GM10248 (cell line): Measurements from ENCODE around the gene ARFGAP3.
"Not testable (repeated sequence)": the region's sequence is repeated elsewhere in the genome, so short reads cannot be mapped to it uniquely, and the experiment has no call there.

Experiments
- CTCF ChIA-PET: fragments of 300-600 bp; sonication (Branson Sonifier 250); formaldehyde crosslinking; extraction: SDS; loops from one replicate; lab custom pipeline; 2021; ENCODE audit warnings: antibody characterized with exemption; lab: Yijun Ruan, JAX
- POLR2A ChIA-PET: fragments of 350-650 bp; sonication (Branson Sonifier 250); formaldehyde crosslinking; extraction: SDS; loops from one replicate; lab custom pipeline; 2020; ENCODE audit warnings: antibody characterized with exemption; lab: Yijun Ruan, JAX
- DNase-seq: peaks from one replicate; pipeline ENCODE4 v3.0.0; 2012; ENCODE audit errors: extremely low spot score
- CTCF ChIP-seq: IDR thresholded peaks from 2 replicates; pipeline ENCODE4 v1.5.1; 2012; ENCODE audit warnings: mild to moderate bottlenecking, low read depth; ENCODE audit errors: extremely low read depth, missing control alignments, control extremely low read depth

The ARFGAP3 gene

GRCh38 chr22:42786606-42787356, 70.3 kb downstream of the ARFGAP3 start:
- no peak for TF ChIP-seq CTCF
- CTCF ChIA-PET, result interaction anchor here (1.5 kb wide), 1 partner anchor 81 kb away, joined by 6 read pairs; no protein-coding TSS in a partner anchor
- DNase-seq, result no peak
- POLR2A ChIA-PET, result interaction anchor here (0.5 kb wide), 1 partner anchor 228 kb away, joined by 4 read pairs; the partner anchor contains the start of gene PACSIN2

- ChIA-PET CTCF (interaction anchor here (1.5 kb wide), 1 partner anchor 82 kb away, joined by 6 read pairs; no protein-coding TSS in a partner anchor), POLR2A (interaction anchor here (0.5 kb wide), 1 partner anchor 229 kb away, joined by 4 read pairs; the partner anchor contains the start of gene PACSIN2)
- no peak for TF ChIP-seq CTCF
- no peak for DNase-seq
These were observed 71.2 kb downstream of the ARFGAP3 start for GRCh38 chr22:42785706-42786499.

- DNase-seq, POLR2A ChIA-PET: not testable (repeated sequence)
- CTCF ChIA-PET, result interaction anchor here (2.6 kb wide), 1 partner anchor 85 kb away, joined by 16 read pairs; no protein-coding TSS in a partner anchor
These were observed 74.8 kb downstream of the ARFGAP3 start for GRCh38 chr22:42782306-42782705.

GRCh38 chr22:42780070-42780540, 77.0 kb downstream of the ARFGAP3 start:
- peak; percentile 78 for TF ChIP-seq CTCF
- DNase-seq, result peak; percentile 74
- ChIA-PET CTCF (interaction anchor here (1.0 to 2.6 kb wide), 8 partner anchors 15 to 90 kb away, joined by 3 to 16 read pairs (median 4); partner anchors contain the start of gene ARFGAP3), POLR2A (no interaction called here)

- no peak for DNase-seq
- no peak for TF ChIP-seq CTCF
- CTCF ChIA-PET, result no interaction called here
- POLR2A ChIA-PET, result no interaction called here
These were observed 79.9 kb downstream of the ARFGAP3 start for GRCh38 chr22:42777126-42777525.

- TF ChIP-seq CTCF, result no peak
- CTCF ChIA-PET, result no interaction called here
- DNase-seq, result peak; percentile 15
- POLR2A ChIA-PET, result no interaction called here
These were observed 83.9 kb downstream of the ARFGAP3 start for GRCh38 chr22:42773167-42773566.
